Fibroblast of villous mesenchyme (primary cell): Measurements from ENCODE around the gene USP8. TPM values are rescaled to one million over a fixed set of nuclear protein-coding genes. Genes with fewer than 3 reads are reported as not detected.
"Not testable (repeated sequence)": the region's sequence is repeated elsewhere in the genome, so short reads cannot be mapped to it uniquely, and the experiment has no call there.

Experiments
- DNase-seq: peaks from one replicate; pipeline ENCODE4 v3.0.0-alpha.2; 2010; ENCODE audit warnings: low read depth
- H3K4me3 ChIP-seq: 2 replicates; pipeline ENCODE4 v1.5.1; 2011; ENCODE audit warnings: low read depth, mild to moderate bottlenecking, low read length
- total RNA-seq: library from RNA; depleted of rRNA; stranded (reverse); fragments of >200 nt; gene quantifications from 2 replicates; pipeline ENCODE4 v1.2.3, GENCODE V29; 2012
- TF ChIP-seq, protein P1 (sequence below): IDR thresholded peaks from 2 replicates; pipeline ENCODE4 v1.5.1; 2012; ENCODE audit warnings: low read depth, mild to moderate bottlenecking, low read length; ENCODE audit not compliant: insufficient read depth

USP8 gene
- total RNA-seq, 1 donor, result 54.0 TPM

DNA sequence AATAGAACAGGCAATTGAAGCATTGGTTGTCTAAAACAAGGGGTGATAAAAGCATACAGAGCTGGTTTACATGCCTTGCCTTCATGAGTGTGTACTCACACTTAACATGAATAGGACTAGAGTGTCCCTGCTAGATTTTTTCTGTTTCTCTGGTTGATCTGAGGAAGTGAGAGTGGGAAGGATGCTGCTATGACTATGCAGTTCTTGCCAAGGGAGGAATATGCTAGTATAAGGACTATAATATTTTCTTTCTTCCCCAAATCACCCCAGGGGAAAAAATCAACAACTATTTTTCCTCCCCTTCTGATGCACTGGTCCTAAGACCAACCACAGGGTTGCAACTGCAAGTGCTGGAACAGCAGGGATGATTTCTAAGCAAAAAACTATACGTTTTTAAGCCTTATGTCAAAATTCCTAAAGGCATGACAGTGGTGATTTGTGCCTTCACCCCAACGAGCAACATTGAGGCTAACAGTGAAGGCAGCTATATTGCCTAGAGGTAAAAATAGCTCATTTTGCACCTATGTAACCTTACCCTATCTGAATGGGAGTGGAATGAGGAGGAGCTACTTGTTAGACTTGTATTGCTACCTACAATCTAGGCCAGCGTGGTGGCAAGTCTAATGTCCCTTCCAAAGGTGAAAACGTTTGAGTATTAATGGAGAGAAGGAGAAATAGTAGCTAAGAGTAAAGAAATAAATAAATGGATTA lies 33.5 kb upstream of the USP8 start:
- DNase-seq, result no peak
- TF ChIP-seq, protein P1, sequence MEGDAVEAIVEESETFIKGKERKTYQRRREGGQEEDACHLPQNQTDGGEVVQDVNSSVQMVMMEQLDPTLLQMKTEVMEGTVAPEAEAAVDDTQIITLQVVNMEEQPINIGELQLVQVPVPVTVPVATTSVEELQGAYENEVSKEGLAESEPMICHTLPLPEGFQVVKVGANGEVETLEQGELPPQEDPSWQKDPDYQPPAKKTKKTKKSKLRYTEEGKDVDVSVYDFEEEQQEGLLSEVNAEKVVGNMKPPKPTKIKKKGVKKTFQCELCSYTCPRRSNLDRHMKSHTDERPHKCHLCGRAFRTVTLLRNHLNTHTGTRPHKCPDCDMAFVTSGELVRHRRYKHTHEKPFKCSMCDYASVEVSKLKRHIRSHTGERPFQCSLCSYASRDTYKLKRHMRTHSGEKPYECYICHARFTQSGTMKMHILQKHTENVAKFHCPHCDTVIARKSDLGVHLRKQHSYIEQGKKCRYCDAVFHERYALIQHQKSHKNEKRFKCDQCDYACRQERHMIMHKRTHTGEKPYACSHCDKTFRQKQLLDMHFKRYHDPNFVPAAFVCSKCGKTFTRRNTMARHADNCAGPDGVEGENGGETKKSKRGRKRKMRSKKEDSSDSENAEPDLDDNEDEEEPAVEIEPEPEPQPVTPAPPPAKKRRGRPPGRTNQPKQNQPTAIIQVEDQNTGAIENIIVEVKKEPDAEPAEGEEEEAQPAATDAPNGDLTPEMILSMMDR, result no peak
- no peak overlapping the region for H3K4me3 ChIP-seq

DNA sequence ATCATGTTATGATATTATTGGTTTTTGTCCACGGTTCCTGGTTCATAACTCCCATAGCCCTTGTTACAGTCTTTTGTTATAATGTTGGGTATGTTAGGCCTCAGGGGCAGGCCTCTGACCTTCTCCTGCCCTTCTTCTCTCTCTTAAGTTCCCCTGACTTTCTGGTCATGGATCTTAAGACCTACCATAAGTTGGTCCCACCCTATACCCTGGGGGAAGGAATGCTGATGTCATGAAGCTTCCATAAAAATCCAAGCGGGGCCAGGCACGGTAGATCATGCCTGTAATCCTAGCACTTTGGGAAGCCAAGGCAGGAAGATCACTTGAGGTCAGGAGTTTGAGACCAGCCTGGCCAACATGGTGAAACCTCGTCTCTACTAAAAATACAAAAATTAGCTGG lies 32.6 kb upstream of the USP8 start:
- not testable (repeated sequence) for DNase-seq, H3K4me3 ChIP-seq

DNA sequence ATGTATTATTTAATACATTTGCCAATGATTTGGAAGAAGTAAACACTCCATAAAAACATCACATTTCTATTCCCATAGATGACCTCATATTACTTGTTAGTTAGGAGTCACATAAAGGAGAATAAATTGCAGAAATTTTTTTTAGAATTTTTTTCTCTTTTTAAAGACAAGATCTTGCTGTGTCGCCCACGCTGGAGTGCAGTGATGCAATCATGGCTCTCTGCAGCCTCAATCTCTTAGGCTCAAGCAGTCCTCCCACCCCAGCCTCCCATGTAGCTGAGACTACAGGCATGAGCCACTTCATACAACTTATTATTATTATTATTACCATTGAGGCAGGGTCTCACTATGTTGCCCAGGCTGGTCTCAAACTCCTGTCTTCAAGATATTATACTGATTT lies 12.3 kb upstream of the USP8 start:
- DNase-seq, result no peak
- H3K4me3 ChIP-seq, result no peak overlapping the region
- TF ChIP-seq, protein P1, result no peak

DNA sequence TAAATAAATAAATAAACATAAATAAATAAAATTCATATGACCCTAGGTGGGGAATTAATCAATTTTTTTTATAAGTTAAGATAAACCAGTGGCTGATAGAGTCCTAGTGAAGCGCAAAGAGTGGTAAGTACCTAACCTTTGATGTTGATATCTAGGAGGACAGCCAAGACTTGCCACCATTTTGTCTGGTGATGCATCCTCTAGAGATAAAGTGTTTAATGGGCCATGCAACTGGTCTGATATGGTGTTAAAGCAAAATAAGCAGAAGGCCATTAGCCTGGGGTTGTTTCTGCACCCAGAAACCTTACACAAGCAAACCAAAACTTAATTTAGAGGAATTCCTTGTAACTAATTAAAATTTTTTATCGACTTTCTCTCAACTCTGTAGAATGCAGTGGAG lies 9.6 kb upstream of the USP8 start:
- no peak overlapping the region for H3K4me3 ChIP-seq
- TF ChIP-seq, protein P1, result no peak
- DNase-seq, result no peak

DNA sequence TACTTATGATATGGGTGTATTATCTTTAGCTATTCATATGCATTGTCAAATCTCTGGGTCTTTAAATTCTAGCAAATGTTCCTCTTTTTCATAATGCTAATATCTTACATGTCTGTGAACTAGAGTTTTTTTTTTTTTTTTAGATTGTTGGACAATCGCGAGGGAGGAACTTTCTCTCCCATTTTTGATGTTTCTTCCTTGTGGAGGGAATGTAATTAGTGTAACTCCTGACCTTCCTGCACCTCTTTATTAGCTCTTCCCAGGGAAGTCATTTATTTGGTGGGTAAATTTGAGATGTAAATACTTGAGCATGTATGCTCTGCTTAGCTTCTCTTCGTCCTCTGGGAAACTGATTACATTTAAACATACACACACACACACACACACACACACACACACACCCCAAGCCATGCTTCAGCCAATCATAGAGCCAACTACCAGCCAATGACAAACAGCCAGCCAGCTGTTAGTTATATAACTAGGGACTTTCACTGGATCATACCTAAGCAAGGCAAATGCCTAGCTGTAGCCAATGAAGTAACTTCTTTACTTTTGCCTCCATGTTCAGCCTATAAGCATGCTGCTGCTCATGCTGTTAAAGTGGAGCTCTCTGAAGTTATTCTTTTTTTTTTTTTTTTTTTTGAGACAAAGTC lies 8.3 kb upstream of the USP8 start:
- DNase-seq, result peak; percentile 43
- no peak overlapping the region for H3K4me3 ChIP-seq
- TF ChIP-seq, protein P1, result no peak

DNA sequence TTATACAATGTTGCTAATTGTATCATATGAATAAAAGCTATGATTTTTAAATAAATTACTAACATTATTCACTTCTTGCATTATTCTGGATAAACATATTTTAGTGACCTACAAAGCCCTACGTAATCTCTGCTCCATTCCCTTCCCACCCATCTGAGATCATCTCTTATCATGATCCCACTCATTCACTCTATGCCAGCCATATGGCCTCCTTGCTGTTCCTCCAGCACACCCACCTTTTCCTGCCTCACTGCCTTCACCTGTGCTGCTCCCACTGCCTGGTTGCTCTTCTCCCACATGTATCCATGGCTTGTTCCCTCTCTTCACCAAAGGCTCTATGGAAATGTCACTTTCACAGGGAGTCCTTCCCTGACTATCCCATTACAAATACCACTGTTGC lies 7.3 kb upstream of the USP8 start:
- H3K4me3 ChIP-seq, result no peak overlapping the region
- DNase-seq, result no peak
- TF ChIP-seq, protein P1, result no peak

DNA sequence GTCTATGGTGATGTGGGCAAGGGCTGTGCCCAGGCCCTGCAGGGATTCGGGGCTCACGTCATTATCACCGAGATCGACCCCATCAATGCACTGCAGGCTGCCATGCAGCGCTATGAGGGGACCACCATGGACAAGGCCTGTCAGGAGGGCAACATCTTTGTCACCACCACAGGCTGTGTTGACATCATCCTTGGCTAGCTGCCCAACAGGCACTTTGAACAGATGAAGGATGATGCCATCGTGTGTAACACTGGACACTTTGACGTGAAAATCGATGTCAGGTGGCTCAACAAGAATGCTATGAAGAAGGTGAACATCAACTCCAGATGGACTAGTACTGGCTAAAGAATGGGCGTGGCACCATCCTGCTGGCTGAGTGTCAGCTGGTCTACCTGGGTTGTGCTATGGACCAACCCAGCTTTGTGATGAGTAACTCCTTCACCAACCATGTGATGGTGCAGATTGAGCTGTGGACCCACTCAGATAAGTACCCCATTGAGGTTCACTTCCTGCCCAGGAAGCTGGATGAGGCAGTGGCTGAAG lies 6.1 kb upstream of the USP8 start:
- TF ChIP-seq, protein P1, result no peak
- no peak for DNase-seq
- no peak overlapping the region for H3K4me3 ChIP-seq
